NCI-H2196 (cell line): ENCODE data around the gene IQCF5.
"Not testable (repeated sequence)": the region's sequence is repeated elsewhere in the genome, so short reads cannot be mapped to it uniquely, and the experiment has no call there.

Experiments
- DNase-seq: peaks from one replicate; lab custom pipeline; 2025; ENCODE audit not compliant: unreplicated experiment; lab: John Stamatoyannopoulos, UW

IQCF5 gene

DNA sequence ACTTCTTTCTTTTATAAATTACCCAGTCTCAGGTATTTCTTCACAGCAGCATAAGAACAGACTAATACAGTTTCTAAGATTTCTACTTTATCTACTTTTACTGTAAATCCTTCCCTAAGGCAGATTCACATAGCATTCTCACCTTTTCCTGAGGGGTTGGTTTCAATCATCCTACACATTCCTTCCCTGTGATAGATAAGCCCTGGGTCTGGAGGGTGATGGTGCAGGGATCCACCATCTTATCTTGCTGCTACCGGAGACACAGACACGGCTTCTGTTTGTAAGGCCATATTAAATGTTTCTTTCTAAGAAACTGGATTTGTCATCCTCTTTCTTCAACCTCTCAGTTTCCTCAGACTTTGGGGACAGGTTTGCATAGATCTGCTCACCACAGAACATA lies 6.1 kb downstream of the IQCF5 start:
- DNase-seq = no peak

DNA sequence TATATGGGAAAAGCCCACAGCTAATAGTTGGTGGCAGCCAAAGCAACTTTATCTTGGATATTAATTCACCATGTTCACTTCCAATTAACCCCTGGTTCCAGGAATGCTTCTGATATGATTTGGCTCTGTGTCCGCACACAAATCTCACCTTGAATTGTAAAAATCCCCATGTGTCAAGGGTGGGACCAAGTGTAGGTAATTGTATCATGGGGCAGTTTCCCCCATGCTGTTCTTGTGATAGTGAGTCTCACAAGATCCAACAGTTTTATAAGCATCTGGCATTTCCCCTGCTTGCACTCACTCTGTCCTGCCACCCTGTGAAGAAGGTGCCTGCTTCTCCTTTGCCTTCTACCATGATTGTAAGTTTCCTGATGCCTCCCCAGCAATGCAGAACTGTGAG lies 6.5 kb downstream of the IQCF5 start:
- DNase-seq = not testable (repeated sequence)

DNA sequence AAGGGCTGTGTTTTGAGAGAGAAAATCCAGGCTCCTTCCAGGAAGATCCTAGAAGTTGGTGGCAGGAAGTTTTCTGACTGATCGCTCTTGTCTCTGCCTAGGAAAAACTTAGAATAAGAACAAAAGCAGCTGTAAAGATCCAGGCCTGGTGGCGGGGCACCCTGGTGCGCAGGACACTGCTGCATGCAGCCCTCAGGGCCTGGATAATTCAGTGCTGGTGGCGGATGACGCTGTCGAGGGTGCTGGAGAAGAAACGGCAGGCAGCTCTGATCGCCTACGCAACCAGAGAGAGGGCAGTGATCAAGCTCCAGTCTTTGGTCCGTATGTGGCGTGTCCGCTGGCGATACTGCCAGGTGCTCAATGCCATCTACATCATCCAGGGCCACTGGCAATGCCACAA lies 12.5 kb downstream of the IQCF5 start:
- no peak for DNase-seq

DNA sequence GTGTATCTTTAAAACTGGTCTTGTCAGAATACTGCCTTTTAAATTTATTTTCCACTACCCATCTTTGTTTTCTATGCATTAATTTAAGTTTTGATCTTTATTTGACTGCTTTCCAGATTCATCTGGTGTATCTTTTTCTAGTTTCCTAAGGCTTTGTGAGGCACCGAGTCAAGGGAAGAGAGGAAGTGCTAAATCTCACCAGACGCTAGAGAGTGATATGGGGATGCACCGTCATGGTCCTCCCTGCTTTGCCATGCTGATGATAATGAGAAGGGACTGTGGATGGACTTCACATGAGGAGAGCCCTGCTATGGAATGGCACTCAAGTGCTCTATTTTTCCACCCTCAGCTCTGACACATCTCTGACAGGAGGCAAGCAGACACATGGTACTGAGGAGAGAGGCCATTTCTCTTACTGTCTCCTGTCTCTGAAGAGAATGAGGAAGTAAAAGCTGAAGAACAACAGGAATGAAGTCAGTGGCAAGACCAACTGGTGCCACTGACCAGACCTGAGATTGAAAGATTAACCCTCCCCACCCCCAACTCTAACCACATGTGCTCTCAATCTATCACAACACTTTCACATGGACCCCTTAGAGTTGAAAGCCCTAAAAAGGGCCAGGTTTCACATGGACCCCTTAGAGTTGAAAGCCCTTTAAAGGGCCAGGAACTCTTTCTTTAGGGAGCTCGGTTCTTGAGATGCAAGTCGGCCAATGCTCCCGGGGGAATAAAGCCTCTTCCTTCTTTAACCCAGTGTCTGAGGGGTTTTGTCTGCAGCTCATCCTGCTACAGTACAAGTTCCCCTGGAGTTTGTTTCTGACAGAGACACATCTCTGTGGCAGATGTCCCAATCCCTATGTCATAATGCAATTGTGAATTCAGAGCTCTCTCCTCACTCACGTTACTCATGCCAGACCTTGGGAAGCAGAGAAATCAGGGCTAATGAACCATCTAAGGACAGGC lies 14.4 kb downstream of the IQCF5 start, which contains the start of gene IQCF2:
IQCF2 (plus strand) TSS at position 913 of the 963 bp plus-strand sequence. CDS start 52 bp downstream, outside the sequence.
- no peak for DNase-seq

DNA sequence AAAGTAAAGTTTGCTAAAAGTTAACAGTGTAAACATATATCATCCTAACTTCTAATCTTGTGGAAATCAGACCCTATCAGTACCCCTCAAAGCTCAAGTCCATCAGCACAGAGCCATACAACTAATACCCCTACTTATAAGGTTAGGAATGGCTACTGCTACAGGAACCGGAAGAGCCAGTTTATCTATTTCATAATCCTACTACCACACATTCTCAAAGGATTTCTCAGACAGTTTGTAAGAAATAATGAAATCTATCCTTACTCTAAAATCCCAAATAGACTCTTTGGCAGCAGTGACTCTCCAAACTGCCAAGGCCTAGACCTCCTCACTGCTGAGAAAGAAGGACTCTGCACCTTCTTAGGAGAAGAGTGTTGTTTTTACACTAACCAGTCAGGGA lies 20.0 kb downstream of the IQCF5 start:
- DNase-seq = not testable (repeated sequence)

DNA sequence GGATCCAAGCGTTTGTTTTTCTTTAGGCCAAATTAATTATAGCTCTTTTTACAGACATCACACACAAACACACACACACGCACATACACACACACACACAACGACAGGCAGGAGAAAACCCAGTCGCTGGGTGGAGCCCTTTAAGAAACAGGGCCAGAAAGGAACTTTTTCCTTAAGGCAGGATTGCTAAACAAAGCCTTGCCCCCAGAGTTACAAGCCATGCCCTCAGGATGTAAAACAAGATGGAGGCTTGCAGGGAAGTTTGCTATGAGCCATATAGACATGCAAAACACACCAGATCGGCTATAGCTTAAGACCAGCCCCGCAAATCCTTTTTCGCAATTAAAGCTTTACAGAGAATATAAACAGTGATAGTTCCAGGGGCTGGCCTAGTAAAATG lies 30.3 kb downstream of the IQCF5 start:
- no peak for DNase-seq

DNA sequence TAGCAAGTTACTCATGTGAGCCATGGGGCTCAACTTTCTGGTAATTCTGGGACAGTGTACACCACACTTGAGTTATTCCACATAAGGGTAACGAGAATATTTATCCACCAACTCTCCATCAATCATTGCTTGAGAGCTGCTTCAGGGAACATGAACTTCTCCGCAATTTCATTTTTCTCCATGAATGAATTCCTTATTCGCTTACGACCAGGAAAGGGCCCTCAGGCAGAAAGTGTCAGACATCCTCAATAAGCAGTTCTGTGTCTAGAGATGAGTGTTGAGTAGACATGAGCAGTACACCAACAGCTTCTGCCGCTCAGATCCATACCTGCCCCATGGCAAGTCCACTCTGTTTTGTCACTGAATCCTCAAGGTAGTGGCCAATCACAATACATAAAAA lies 38.8 kb downstream of the IQCF5 start:
- DNase-seq = no peak

DNA sequence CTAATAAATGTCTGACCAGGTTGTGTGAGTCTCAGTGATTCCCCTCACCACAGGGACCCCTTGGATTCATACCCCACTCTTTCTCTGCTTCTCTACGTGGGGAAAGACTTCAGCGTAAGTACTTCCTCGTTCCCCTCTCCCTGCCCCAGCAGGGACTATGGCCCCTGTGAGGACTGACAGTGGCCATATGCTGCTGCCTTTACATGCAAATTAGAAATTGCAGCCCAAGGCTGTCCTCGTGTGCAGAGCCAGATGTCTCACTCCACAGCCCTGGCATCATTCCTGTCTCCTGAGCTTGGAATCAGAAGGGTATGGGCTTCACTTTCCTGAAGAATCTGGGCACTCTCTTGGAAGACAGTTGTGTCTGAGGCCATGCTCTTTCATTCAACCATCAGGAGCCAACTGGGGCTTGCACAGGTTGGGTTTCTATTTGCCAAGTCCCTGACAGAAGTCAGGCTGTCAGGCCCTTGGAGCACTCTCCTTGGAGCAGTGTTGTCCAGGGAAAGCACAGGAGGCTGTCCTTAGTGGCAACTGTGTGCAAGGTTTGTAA lies 44.5 kb downstream of the IQCF5 start:
- no peak for DNase-seq

DNA sequence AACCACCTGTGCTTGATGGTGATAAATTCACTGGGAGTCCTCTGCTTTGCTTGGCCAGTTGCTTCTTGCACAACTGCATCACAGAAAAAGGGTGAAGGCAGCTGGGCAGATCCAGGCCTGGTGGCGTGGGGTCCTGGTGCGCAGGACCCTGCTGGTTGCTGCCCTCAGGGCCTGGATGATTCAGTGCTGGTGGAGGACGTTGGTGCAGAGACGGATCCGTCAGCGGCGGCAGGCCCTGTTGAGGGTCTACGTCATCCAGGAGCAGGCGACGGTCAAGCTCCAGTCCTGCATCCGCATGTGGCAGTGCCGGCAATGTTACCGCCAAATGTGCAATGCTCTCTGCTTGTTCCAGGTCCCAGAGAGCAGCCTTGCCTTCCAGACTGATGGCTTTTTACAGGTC lies 45.1 kb downstream of the IQCF5 start:
- no peak for DNase-seq

DNA sequence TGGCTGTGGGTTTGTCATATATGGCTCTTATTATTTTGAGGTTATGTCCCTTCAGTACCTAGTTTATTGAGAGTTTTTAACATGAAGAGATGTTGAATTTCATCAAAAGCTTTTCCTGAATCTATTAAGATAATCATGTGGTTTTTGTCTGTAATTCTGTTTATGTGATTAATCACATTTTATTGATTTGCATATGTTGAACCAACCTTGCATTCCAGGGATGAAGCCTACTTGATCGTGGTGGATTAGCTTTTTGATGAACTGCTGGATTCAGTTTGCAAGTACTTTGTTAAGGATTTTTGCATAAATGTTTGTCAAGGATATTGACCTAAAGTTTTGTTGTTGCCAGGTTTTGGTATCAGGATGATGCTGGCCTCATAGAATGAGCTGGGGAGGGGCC lies 47.1 kb downstream of the IQCF5 start:
- no peak for DNase-seq
